Measurements from ENCODE around the gene GET3.
A peak's percentile ranks its signal among the peaks of the same experiment; 100 is the strongest.
"Not testable (repeated sequence)": the region's sequence is repeated elsewhere in the genome, so short reads cannot be mapped to it uniquely, and the experiment has no call there.

Gene GET3

GRCh38 chr19:12736995-12737834 is at the start of gene GET3:
Gene GET3, plus strand, starts transcription at chr19:12737497. Its CDS starts 9 bp downstream, at chr19:12737506.
- peak; percentile 98 for DNase-seq

- no peak for DNase-seq
Observed at GRCh38 chr19:12689012-12689411, 48.3 kb upstream of the GET3 start.

- DNase-seq: no peak
Observed at GRCh38 chr19:12689581-12690216, 47.6 kb upstream of the GET3 start.

- no peak for DNase-seq
Observed at GRCh38 chr19:12692960-12693359, 44.3 kb upstream of the GET3 start.

- no peak for DNase-seq
Observed at GRCh38 chr19:12694641-12695040, 42.7 kb upstream of the GET3 start.

- DNase-seq: no peak
Observed at GRCh38 chr19:12695096-12695495, 42.2 kb upstream of the GET3 start.

GRCh38 chr19:12695514-12695913 is 41.8 kb upstream of the GET3 start:
- no peak for DNase-seq

- DNase-seq: no peak
Observed at GRCh38 chr19:12695997-12696365, 41.3 kb upstream of the GET3 start.

- DNase-seq: peak; percentile 93
Observed at GRCh38 chr19:12696366-12697335, 40.6 kb upstream of the GET3 start, which contains the start of gene FBXW9. Gene FBXW9, minus strand, starts transcription at chr19:12696631. Its CDS starts 50 bp downstream, at chr19:12696581.

- not testable (repeated sequence) for DNase-seq
Observed at GRCh38 chr19:12697425-12697824, 39.9 kb upstream of the GET3 start.

- no peak for DNase-seq
Observed at GRCh38 chr19:12698138-12698537, 39.2 kb upstream of the GET3 start.

GRCh38 chr19:12701596-12702282 is 35.6 kb upstream of the GET3 start:
- no peak for DNase-seq

- DNase-seq: peak; percentile 9
Observed at GRCh38 chr19:12703046-12703445, 34.3 kb upstream of the GET3 start.

GRCh38 chr19:12705169-12705568 is 32.1 kb upstream of the GET3 start:
- no peak for DNase-seq

- DNase-seq: no peak
Observed at GRCh38 chr19:12705654-12706331, 31.5 kb upstream of the GET3 start.

- DNase-seq: no peak
Observed at GRCh38 chr19:12706332-12706718, 31.0 kb upstream of the GET3 start.

- DNase-seq: no peak
Observed at GRCh38 chr19:12708641-12709040, 28.7 kb upstream of the GET3 start.

GRCh38 chr19:12711187-12711586 is 26.1 kb upstream of the GET3 start:
- DNase-seq: no peak

GRCh38 chr19:12712077-12712476 is 25.2 kb upstream of the GET3 start:
- DNase-seq: not testable (repeated sequence)

GRCh38 chr19:12713304-12713703 is 24.0 kb upstream of the GET3 start:
- DNase-seq: not testable (repeated sequence)

GRCh38 chr19:12715102-12715501 is 22.2 kb upstream of the GET3 start:
- DNase-seq: no peak

GRCh38 chr19:12715929-12716328 is 21.4 kb upstream of the GET3 start:
- DNase-seq: no peak
